ENCODE data around the gene RPLP1.

Gene RPLP1

GRCh38 chr15:69496001-69496400, 43.4 kb downstream of the RPLP1 start:
- H3K4me1 ChIP-seq (ENCODE audit: insufficient read depth, low read length, severe bottlenecking): no peaks in the 10 kb centered on the region
- H3K9ac ChIP-seq (ENCODE audit: low read length): no peak overlapping the region
- no peak for TF ChIP-seq CTCF (IDR thresholded peaks at IDR 0.05; ENCODE audit: low read length)
- no peak for TF ChIP-seq EZH2 (IDR thresholded peaks at IDR 0.05; ENCODE audit: borderline replicate concordance, low read length)
- 0 out of 2 replicates have a peak, but pooled peaks cover 3% of the 10 kb centered on the region for H3K9me3 ChIP-seq (ENCODE audit: low read length)
- H3K79me2 ChIP-seq (ENCODE audit: insufficient read depth, low read length): no peaks in the 10 kb centered on the region
- no peaks in the 10 kb centered on the region for H4K20me1 ChIP-seq (ENCODE audit: insufficient read depth, low read length)
- H2AFZ ChIP-seq (ENCODE audit: low read length): no peak overlapping the region
- H3K4me3 ChIP-seq (ENCODE audit: low read depth, low read length, poor library complexity, severe bottlenecking): no peak overlapping the region
- H3F3A ChIP-seq (ENCODE audit: insufficient read depth, low read length): no peaks in the 10 kb centered on the region
- H3K9me2 ChIP-seq (ENCODE audit: low read depth, low read length): no peaks in the 10 kb centered on the region
- H3K4me2 ChIP-seq (ENCODE audit: low read length): no peak overlapping the region
- no peaks in the 10 kb centered on the region for H3K36me3 ChIP-seq (ENCODE audit: insufficient read depth, low read length)
- H3K27ac ChIP-seq (ENCODE audit: low read depth, low read length, poor library complexity, severe bottlenecking): no peak overlapping the region
- no peaks in the 10 kb centered on the region; the same call in none of the 2 replicates for H3K27me3 ChIP-seq (ENCODE audit: insufficient read depth, low read length)

GRCh38 chr15:69497076-69497475, 44.5 kb downstream of the RPLP1 start:
- Histone ChIP-seq H3F3A (ENCODE audit: insufficient read depth, low read length) (no peaks in the 10 kb centered on the region), H3K27me3 (ENCODE audit: insufficient read depth, low read length) (no peaks in the 10 kb centered on the region; the same call in none of the 2 replicates), H3K4me3 (ENCODE audit: low read depth, low read length, poor library complexity, severe bottlenecking) (no peak overlapping the region), H3K79me2 (ENCODE audit: insufficient read depth, low read length) (no peaks in the 10 kb centered on the region), H3K9ac (ENCODE audit: low read length) (no peak overlapping the region), H3K9me2 (ENCODE audit: low read depth, low read length) (no peaks in the 10 kb centered on the region), H3K36me3 (ENCODE audit: insufficient read depth, low read length) (no peaks in the 10 kb centered on the region), H3K4me1 (ENCODE audit: insufficient read depth, low read length, severe bottlenecking) (no peaks in the 10 kb centered on the region), H3K4me2 (ENCODE audit: low read length) (no peak overlapping the region), H2AFZ (ENCODE audit: low read length) (no peak overlapping the region), H4K20me1 (ENCODE audit: insufficient read depth, low read length) (no peaks in the 10 kb centered on the region), H3K27ac (ENCODE audit: low read depth, low read length, poor library complexity, severe bottlenecking) (no peak overlapping the region), H3K9me3 (ENCODE audit: low read length) (no peaks in the 10 kb centered on the region)
- TF ChIP-seq CTCF (IDR thresholded peaks at IDR 0.05; ENCODE audit: low read length) (no peak), EZH2 (IDR thresholded peaks at IDR 0.05; ENCODE audit: borderline replicate concordance, low read length) (no peak)

GRCh38 chr15:69497667-69498066, 45.0 kb downstream of the RPLP1 start:
- no peaks in the 10 kb centered on the region; the same call in none of the 2 replicates for H3K27me3 ChIP-seq (ENCODE audit: insufficient read depth, low read length)
- no peak overlapping the region for H3K27ac ChIP-seq (ENCODE audit: low read depth, low read length, poor library complexity, severe bottlenecking)
- no peak overlapping the region for H3K4me2 ChIP-seq (ENCODE audit: low read length)
- H3K9me2 ChIP-seq (ENCODE audit: low read depth, low read length): no peaks in the 10 kb centered on the region
- no peaks in the 10 kb centered on the region for H4K20me1 ChIP-seq (ENCODE audit: insufficient read depth, low read length)
- H3K4me3 ChIP-seq (ENCODE audit: low read depth, low read length, poor library complexity, severe bottlenecking): no peak overlapping the region
- no peak overlapping the region for H2AFZ ChIP-seq (ENCODE audit: low read length)
- no peaks in the 10 kb centered on the region for H3F3A ChIP-seq (ENCODE audit: insufficient read depth, low read length)
- no peaks in the 10 kb centered on the region for H3K36me3 ChIP-seq (ENCODE audit: insufficient read depth, low read length)
- no peak overlapping the region for H3K9ac ChIP-seq (ENCODE audit: low read length)
- no peaks in the 10 kb centered on the region for H3K79me2 ChIP-seq (ENCODE audit: insufficient read depth, low read length)
- no peaks in the 10 kb centered on the region for H3K4me1 ChIP-seq (ENCODE audit: insufficient read depth, low read length, severe bottlenecking)
- TF ChIP-seq CTCF (IDR thresholded peaks at IDR 0.05; ENCODE audit: low read length) (no peak), EZH2 (IDR thresholded peaks at IDR 0.05; ENCODE audit: borderline replicate concordance, low read length) (no peak)
- H3K9me3 ChIP-seq (ENCODE audit: low read length): no peaks in the 10 kb centered on the region

Data from OCI-LY1 (cell line).